A549 treated with RU486 at 1 μM for 4 hours (cell line): Measurements from ENCODE around the gene USE1. TPM values are rescaled to one million over a fixed set of nuclear protein-coding genes. Genes with fewer than 3 reads are reported as not detected.

ENCODE experiments used
- total RNA-seq: library from RNA; stranded (reverse); fragments of 200-300 nt; extraction: Qiagen RNA extraction; gene quantifications from 5 replicates; pipeline ENCODE4 v1.2.3, GENCODE V29; 2022; ENCODE audit warnings: low read depth

The USE1 gene, protein sequence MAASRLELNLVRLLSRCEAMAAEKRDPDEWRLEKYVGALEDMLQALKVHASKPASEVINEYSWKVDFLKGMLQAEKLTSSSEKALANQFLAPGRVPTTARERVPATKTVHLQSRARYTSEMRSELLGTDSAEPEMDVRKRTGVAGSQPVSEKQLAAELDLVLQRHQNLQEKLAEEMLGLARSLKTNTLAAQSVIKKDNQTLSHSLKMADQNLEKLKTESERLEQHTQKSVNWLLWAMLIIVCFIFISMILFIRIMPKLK
- 12.8 to 17.5 TPM (median 14.7 TPM) in 5 replicates for total RNA-seq

DNA sequence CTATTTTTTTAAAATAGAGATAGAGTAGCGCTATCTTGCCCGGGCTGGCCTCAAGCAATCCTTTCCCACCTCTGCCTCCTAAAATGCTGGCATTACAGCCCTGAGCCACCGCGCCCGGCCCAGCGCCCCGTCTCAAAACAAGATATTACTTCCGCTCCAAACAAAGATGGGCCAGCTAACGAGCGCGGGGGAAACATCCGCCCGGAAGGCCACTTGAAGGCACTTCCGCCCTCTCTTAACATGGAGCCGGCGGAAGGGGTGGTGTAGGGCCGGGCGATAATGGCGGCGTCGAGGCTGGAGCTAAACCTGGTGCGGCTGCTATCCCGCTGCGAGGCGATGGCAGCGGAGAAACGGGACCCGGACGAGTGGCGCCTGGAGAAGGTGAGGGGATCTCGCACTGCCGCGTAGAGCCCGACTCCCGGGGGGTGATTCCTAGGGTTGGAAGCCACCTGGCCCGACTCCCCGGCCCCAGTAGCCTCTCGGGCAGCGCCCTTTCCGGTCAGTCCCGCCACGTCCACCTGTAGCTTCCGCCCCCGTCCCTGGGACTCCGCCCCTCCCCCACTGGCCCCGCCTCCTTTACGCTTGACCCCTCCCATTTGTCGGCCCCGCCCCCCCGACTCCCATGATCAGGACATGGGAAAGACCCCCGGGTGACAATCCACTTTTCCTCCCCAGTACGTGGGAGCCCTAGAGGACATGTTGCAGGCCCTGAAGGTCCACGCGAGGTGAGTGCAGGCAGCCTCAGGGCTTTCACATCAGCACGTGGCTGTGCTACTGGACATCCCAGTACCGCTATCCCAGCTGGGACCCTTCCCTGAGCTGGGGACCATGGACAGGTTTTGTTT is at the start of gene USE1:
Gene USE1, plus strand, starts transcription at position 231 of the 845 bp plus-strand sequence. Its CDS starts 49 bp downstream, at position 280.

GRCh38 chr19:17226002-17226933 is 11.1 kb downstream of the USE1 start, which contains the start of gene OCEL1:
TSS of gene OCEL1 (plus strand) at chr19:17226226. CDS start at chr19:17226248, 22 bp downstream.

DNA sequence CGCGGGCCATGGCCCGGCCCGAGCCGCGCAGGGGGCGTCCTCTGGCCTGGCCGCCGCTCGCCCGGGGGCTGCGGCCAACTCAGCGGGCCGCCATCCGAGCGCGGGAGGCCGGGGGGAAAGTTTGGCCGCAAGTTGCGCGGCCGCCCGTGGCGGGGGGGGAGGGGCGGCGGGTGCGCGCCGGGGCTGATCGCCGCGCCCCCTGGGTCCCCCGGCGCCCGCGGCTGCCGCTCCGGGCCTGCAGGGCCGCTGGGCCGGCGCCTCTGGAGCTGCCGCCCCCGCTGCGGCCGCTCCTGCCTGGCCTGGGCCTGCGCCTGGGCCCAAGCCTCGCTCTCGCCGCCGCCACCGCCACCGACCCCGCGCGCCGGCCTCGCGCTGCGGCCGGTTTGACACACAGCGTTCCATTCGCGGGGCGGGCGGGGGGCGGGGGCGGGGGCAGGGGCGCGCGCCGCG is 30.4 kb downstream of the USE1 start, which contains the start of gene NR2F6:
Gene NR2F6, minus strand, starts transcription at position 385 of the 450 bp plus-strand sequence. CDS start 699 bp downstream, outside the sequence.

DNA sequence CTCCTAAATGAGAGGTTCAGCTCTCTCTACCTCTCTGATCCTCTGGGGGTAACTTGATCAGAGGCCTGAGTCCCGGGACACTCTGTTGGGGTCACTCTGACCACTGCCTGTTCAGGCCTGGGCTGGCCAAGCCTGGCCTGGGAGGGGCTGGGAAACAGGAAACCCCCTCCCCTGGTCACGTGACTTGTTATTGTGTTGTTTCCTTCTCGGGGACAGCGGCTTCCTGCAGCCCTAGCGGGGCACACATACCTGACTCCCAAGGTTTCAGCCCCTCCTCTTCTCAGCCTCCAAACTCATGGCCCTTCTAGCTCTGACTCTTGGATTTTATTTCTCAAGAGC is 49.5 kb downstream of the USE1 start, which contains the start of gene USHBP1:
Gene USHBP1, minus strand, starts transcription at position 105 of the 339 bp plus-strand sequence. CDS start 446 bp downstream, outside the sequence.

GRCh38 chr19:17266975-17267788 is 52.0 kb downstream of the USE1 start, which contains the start of gene BABAM1:
TSS of gene BABAM1 (plus strand) at chr19:17267443. CDS start at chr19:17268807, 1,364 bp downstream.

Other genes starting within 250 kb of the USE1 start
- gene CPAMD8, start 188.5 kb upstream of the USE1 start, total RNA-seq: 0.21 TPM in 1 of 5 replicates, not detected in the others
- gene HAUS8, start 139.9 kb upstream of the USE1 start, total RNA-seq: 11.4 to 18.1 TPM (median 14.6 TPM) in 5 replicates
- 26.8 to 35.7 TPM (median 30.4 TPM) in 5 replicates for gene MYO9B, start 139.6 kb upstream of the USE1 start, total RNA-seq
- gene OCEL1, start 10.9 kb downstream of the USE1 start, total RNA-seq: 9.5 to 16.1 TPM (median 11.8 TPM) in 5 replicates
- 30.9 to 70.2 TPM (median 67.8 TPM) in 5 replicates for gene NR2F6, start 30.6 kb downstream of the USE1 start, total RNA-seq
- not detected in 5 replicates for gene USHBP1, start 49.4 kb downstream of the USE1 start, total RNA-seq
- 59.3 to 66.2 TPM (median 64.7 TPM) in 5 replicates for gene BABAM1, start 52.1 kb downstream of the USE1 start, total RNA-seq
- 0.17 to 0.63 TPM (median 0.46 TPM) in 5 replicates for gene ANKLE1, start 66.5 kb downstream of the USE1 start, total RNA-seq
- gene ABHD8, start 88.1 kb downstream of the USE1 start, total RNA-seq: 2.6 to 4.5 TPM (median 4.2 TPM) in 5 replicates
- 61.3 to 102 TPM (median 91.5 TPM) in 5 replicates for gene MRPL34, start 90.5 kb downstream of the USE1 start, total RNA-seq
- gene DDA1, start 94.2 kb downstream of the USE1 start, total RNA-seq: 61.9 to 81.0 TPM (median 68.9 TPM) in 5 replicates
- 2.3 to 4.3 TPM (median 3.3 TPM) in 5 replicates for gene ANO8, start 119.5 kb downstream of the USE1 start, total RNA-seq
- 15.9 to 23.4 TPM (median 19.3 TPM) in 5 replicates for gene GTPBP3, start 122.2 kb downstream of the USE1 start, total RNA-seq
- gene PLVAP, start 162.0 kb downstream of the USE1 start, total RNA-seq: not detected in 5 replicates
- gene CCDC194, start 178.8 kb downstream of the USE1 start, total RNA-seq: not detected in 5 replicates
- gene BST2, start 190.3 kb downstream of the USE1 start, total RNA-seq: 0.13 to 0.15 TPM in 2 of 5 replicates, not detected in the others
- 26.9 to 42.8 TPM (median 38.0 TPM) in 5 replicates for gene MVB12A, start 204.7 kb downstream of the USE1 start, total RNA-seq
- 0.47 to 0.94 TPM (median 0.85 TPM) in 5 replicates for gene TMEM221, start 233.3 kb downstream of the USE1 start, total RNA-seq
- gene NXNL1, start 245.6 kb downstream of the USE1 start, total RNA-seq: not detected in 5 replicates